Smooth muscle cell (in vitro differentiated cells): ENCODE results near the gene ACP5. TPM values are rescaled to one million over a fixed set of nuclear protein-coding genes. Genes with fewer than 3 reads are reported as not detected.

Experiments
- DNase-seq: peaks from one replicate; lab custom pipeline; 2025; ENCODE audit not compliant: unreplicated experiment; lab: John Stamatoyannopoulos, UW
- H2AFZ ChIP-seq: fragments of 200-600 bp; sonication (generic); 2 replicates; pipeline ENCODE4 v1.6.0; 2016; ENCODE audit warnings: antibody characterized with exemption, low read depth, mild to moderate bottlenecking
- H3F3A ChIP-seq: fragments of 200-600 bp; sonication (generic); 2 replicates; pipeline ENCODE4 v1.6.0; 2017; ENCODE audit warnings: antibody characterized with exemption, low read depth
- H3K27ac ChIP-seq: fragments of 200-600 bp; sonication (generic); 2 replicates; pipeline ENCODE4 v1.5.1; 2016; ENCODE audit warnings: low read depth, mild to moderate bottlenecking
- H3K27me3 ChIP-seq: fragments of 200-600 bp; sonication (generic); 2 replicates; pipeline ENCODE4 v1.6.1; 2016; ENCODE audit warnings: low read depth, mild to moderate bottlenecking
- H3K36me3 ChIP-seq: fragments of 200-600 bp; sonication (generic); 2 replicates; pipeline ENCODE4 v1.5.1; 2016; ENCODE audit warnings: low read depth
- H3K4me1 ChIP-seq: fragments of 200-600 bp; sonication (generic); 2 replicates; pipeline ENCODE4 v1.5.1; 2016; ENCODE audit warnings: low read depth
- H3K4me2 ChIP-seq: fragments of 200-600 bp; sonication (generic); 2 replicates; pipeline ENCODE4 v1.6.0; 2016; ENCODE audit warnings: mild to moderate bottlenecking
- H3K4me3 ChIP-seq: fragments of 200-600 bp; sonication (generic); 2 replicates; pipeline ENCODE4 v1.5.1; 2016; ENCODE audit warnings: mild to moderate bottlenecking
- H3K79me2 ChIP-seq: fragments of 200-600 bp; sonication (generic); 2 replicates; pipeline ENCODE4 v1.6.0; 2016; ENCODE audit warnings: low read depth, mild to moderate bottlenecking
- H3K9ac ChIP-seq: fragments of 200-600 bp; sonication (generic); 2 replicates; pipeline ENCODE4 v1.6.0; 2016; ENCODE audit warnings: low read depth
- H3K9me3 ChIP-seq: fragments of 200-600 bp; sonication (generic); replicated peaks from 2 replicates; pipeline ENCODE4 v1.5.1; 2016; ENCODE audit warnings: low read depth
- H4K20me1 ChIP-seq: fragments of 200-600 bp; sonication (generic); 2 replicates; pipeline ENCODE4 v1.6.0; 2016; ENCODE audit warnings: low read depth
- CTCF ChIP-seq: fragments of 200-600 bp; sonication (generic); IDR thresholded peaks from 2 replicates; pipeline ENCODE4 v1.5.1; 2017; ENCODE audit warnings: borderline replicate concordance, mild to moderate bottlenecking, antibody characterized with exemption; ENCODE audit not compliant: insufficient read depth, poor library complexity, severe bottlenecking
- WGBS: methylation state at CpG from one replicate; pipeline ENCODE4 v1.1.7; 2016; ENCODE audit warnings: low lambda C conversion rate; 5-methylcytosine and 5-hydroxymethylcytosine counted together
- polyA plus RNA-seq: library from polyadenylated mRNA; unstranded; fragments of >200 nt; fragmentation: Nextera tagmentation; extraction: Ambion mirVana; gene quantifications from 2 replicates; pipeline ENCODE4 v1.2.1, GENCODE V29; 2016
- total RNA-seq: library from RNA; depleted of rRNA; stranded (reverse); fragments of >200 nt; gene quantifications from 2 replicates; pipeline ENCODE4 v1.2.3, GENCODE V29; 2014

The ACP5 gene
- total and polyA plus RNA-seq, 2 experiments from 2014 or later, result 1.9 TPM

GRCh38 chr19:11620553-11620952 lies 43.1 kb upstream of the ACP5 start:
- Histone ChIP-seq H3K79me2 (peaks cover 16% of the 10 kb centered on the region), H3K4me3 (no peak overlapping the region), H3K4me1 (peaks cover 16% of the 10 kb centered on the region), H3K4me2 (no peak overlapping the region), H3K27ac (no peak overlapping the region), H4K20me1 (peaks cover 39% of the 10 kb centered on the region), H3K27me3 (peaks cover 5% of the 10 kb centered on the region), H3K36me3 (peaks cover 48% of the 10 kb centered on the region), H3F3A (peaks cover 21% of the 10 kb centered on the region), H3K9ac (no peak overlapping the region), H3K9me3 (peaks cover 29% of the 10 kb centered on the region), H2AFZ (no peak overlapping the region)
- 80% methylated on average over 4 of the region's 4 CpGs for WGBS
- DNase-seq, result no peak
- no peak for TF ChIP-seq CTCF

GRCh38 chr19:11617180-11618062 lies 40.0 kb upstream of the ACP5 start:
- H4K20me1 ChIP-seq, result peaks cover 14% of the 10 kb centered on the region
- H3F3A ChIP-seq, result peaks cover 10% of the 10 kb centered on the region
- no peak overlapping the region for H2AFZ ChIP-seq
- H3K27ac ChIP-seq, result no peak overlapping the region
- H3K4me1 ChIP-seq, result no peaks in the 10 kb centered on the region
- H3K27me3 ChIP-seq, result no peaks in the 10 kb centered on the region
- no peak for DNase-seq
- peaks cover 29% of the 10 kb centered on the region for H3K9me3 ChIP-seq
- 97% methylated on average over 19 of the region's 19 CpGs for WGBS
- H3K79me2 ChIP-seq, result peaks cover 34% of the 10 kb centered on the region
- no peak for TF ChIP-seq CTCF
- no peak overlapping the region for H3K4me3 ChIP-seq
- H3K9ac ChIP-seq, result no peak overlapping the region
- H3K4me2 ChIP-seq, result no peak overlapping the region
- peaks cover 63% of the 10 kb centered on the region for H3K36me3 ChIP-seq

- H3K27ac ChIP-seq, result no peak overlapping the region
- no peak overlapping the region for H2AFZ ChIP-seq
- H3K4me3 ChIP-seq, result no peak overlapping the region
- WGBS, result 97% methylated on average over 5 of the region's 5 CpGs
- H3K9me3 ChIP-seq, result peaks cover 21% of the 10 kb centered on the region
- DNase-seq, result no peak
- no peaks in the 10 kb centered on the region for H3K27me3 ChIP-seq
- H4K20me1 ChIP-seq, result peaks cover 39% of the 10 kb centered on the region
- no peak overlapping the region for H3K4me2 ChIP-seq
- no peaks in the 10 kb centered on the region for H3K4me1 ChIP-seq
- TF ChIP-seq CTCF, result no peak
- H3F3A ChIP-seq, result peaks cover 2% of the 10 kb centered on the region
- peaks cover 43% of the 10 kb centered on the region for H3K36me3 ChIP-seq
- H3K79me2 ChIP-seq, result peaks cover 65% of the 10 kb centered on the region
- H3K9ac ChIP-seq, result no peak overlapping the region
These were observed 35.5 kb upstream of the ACP5 start for GRCh38 chr19:11612816-11613511.
